EL (cell line): ENCODE measurements around the gene LCE4A.
A peak's percentile ranks its signal among the peaks of the same experiment; 100 is the strongest.
"Not testable (repeated sequence)": the region's sequence is repeated elsewhere in the genome, so short reads cannot be mapped to it uniquely, and the experiment has no call there.

ENCODE experiments used
- DNase-seq: peaks from one replicate; pipeline ENCODE4 v3.0.0-alpha.2; 2016

Gene LCE4A

GRCh38 chr1:152707860-152708259 lies at the start of gene LCE4A:
TSS of gene LCE4A (plus strand) at chr1:152708160. CDS start at chr1:152709076, 916 bp downstream.
- DNase-seq = no peak

DNA sequence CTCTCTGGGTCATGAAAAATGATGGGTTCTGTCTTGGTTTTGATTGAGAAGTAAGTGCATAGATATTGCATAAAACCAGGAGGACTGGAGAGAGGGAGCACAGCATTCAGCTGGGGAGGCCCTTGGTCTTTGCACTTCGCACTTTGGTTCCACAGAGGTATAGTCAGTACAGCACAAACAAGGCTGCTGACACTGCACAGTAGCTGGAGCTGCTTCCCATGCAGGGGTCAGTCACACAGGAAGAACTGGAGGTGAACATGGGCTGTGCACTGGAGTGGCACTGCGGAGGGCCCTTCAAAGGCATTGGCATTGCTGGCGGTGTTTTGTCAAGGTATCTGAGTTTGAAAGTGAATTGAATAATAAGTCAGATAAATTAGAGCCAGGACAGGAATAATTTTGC lies 49.3 kb upstream of the LCE4A start:
- DNase-seq = no peak

DNA sequence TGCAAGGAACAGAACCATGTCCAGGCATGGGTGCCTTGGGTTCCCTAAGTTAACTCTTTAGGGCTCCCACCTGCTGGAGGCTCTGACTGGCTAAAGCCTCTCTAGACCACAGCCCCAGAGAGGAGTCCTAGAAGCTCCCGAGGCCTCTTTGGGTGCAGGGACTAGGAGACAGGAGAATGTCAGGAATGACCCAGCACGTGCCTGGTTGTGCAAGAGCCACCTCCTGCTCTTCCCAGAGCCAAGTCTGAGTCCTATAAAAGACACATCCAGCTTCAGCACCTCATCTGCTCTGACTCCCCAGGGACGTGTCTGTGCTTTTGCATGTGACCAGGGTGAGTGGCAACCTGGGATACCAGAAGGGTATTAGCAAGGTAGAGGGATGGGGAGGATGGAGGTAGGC lies 44.9 kb upstream of the LCE4A start, which contains the start of gene LCE2D:
Gene LCE2D (plus strand): TSS at position 283 of the 400 bp plus-strand sequence. CDS start 726 bp downstream, outside the sequence.
- DNase-seq = no peak

- DNase-seq = not testable (repeated sequence)
Measured at GRCh38 chr1:152666171-152666570, 41.8 kb upstream of the LCE4A start.

- DNase-seq = no peak
Measured at GRCh38 chr1:152667648-152668047, 40.3 kb upstream of the LCE4A start.

DNA sequence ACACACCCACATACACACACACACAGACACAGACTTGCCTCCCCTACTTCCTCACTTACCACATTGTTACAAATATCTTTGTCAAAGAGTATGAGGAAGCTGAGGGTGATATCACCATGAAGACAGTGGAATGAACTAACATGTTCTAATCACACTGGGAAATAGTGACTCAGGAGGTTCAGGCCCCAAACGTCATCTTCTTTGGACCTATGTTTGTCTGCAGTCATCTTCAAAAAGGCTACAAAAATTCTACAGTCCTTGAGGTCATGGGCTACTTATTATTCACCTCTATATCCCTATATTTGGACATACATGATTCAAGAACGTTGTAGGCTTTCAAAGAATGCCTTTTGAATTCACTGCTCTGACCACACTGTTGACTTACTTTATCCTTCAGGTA lies 34.9 kb upstream of the LCE4A start:
- DNase-seq = no peak

DNA sequence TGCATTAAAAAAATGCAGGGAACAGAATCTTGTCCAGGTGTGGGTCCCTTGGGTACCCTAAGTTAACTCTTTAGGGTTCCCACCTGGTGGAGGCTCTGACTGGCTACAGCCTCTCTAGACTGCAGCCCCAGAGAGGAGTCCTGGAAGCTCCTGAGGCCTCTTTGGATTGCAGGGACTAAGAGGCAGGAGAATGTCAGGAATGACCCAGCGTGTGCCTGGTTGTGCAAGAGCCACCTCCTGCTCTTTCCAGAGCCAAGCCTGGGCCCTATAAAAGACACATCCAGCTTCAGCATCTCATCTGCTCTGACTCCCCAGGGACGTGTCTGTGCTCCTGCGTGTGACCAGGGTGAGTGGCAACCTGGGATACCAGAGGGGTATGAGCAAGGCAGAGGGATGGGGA lies 33.0 kb upstream of the LCE4A start, which contains the start of gene LCE2C:
Gene LCE2C (plus strand): TSS at position 297 of the 400 bp plus-strand sequence. CDS start 737 bp downstream, outside the sequence.
- not testable (repeated sequence) for DNase-seq

DNA sequence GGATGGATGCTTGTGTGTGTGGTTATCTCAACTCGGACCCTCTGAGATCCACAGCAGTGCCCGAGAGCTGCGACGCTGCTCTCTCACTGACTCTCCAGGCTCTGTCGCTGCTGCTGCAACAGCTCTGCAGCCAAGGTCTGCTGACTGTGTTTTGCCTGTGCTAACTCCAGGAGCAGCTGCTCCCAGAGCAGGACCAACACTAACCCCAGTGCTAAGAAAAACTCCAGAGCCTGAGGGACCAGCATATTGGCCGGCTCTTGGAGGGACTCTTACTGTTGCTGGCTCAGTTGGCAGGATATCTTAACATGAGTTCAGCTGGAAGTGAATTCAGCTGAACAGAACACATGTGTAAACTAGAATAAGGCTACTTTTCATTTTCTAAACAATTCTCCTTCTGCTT lies 28.5 kb upstream of the LCE4A start:
- DNase-seq = no peak

DNA sequence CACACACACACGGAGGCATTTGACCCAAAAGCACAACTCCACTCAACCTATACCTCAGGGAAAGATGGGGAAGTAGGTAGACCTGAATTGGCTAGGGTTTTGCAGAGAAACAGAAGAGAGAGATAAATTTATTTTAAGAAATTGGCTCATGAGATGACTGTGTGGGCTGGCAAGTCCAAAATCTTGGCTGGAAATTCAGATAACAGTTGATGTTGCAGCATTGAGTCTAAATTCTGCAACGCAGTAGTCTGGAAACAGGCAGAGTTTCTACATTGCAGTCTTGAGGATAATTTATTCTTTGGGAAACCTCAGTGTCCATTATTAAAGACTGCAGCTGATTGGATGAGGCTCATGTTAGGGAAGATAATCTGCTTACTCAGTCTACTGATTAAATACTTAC lies 26.3 kb upstream of the LCE4A start:
- DNase-seq = no peak

GRCh38 chr1:152683846-152684245 lies 24.1 kb upstream of the LCE4A start:
- no peak for DNase-seq

- not testable (repeated sequence) for DNase-seq
Measured at GRCh38 chr1:152685823-152686222, 22.1 kb upstream of the LCE4A start, which contains the start of gene LCE2B. TSS of gene LCE2B (plus strand) at chr1:152686123. CDS start at chr1:152686844, 721 bp downstream.

DNA sequence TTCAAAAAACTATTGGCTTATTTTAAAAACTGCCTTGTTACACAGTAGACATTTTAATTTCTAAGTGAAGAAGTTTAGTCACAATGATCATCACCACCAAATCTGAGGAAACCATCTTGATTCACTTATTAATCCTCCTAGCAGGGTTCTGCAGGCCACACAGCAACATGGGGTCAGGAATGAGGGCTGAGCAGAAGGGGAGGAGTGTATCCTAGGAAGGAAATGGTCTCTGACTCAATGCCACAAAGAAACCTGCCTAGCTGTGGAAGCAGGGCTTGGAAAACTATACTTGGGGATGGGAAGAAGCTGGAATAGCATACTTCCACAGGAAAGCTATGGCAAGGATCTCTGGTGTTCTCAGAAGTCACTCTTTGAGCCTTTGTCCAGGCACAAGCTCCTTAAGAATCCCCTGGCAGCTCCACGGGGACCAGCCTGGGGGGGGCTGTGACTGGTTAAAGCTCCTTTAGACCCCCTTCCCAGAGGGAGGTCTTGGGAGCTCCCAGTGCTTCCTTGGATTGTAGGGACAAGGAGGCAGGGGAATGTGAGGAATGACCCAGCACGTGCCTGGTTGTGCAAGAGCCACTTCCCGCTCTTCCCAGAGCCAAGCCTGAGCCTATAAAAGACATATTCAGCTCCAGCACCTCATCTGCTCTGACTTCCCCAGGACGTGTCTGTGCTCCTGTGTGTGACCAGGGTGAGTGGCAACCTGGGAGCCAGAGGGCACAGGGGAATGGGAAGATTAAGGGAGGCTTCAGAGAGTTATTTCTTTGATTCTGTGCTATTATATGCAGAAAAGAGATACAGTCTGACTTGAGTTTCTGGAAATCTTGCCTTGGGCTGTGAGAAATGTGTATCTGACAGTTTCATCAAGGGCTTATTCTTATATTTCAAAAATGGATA lies 10.0 kb upstream of the LCE4A start, which contains the start of gene LCE2A:
Gene LCE2A (plus strand): TSS at position 645 of the 900 bp plus-strand sequence. CDS start 557 bp downstream, outside the sequence.
- DNase-seq = peak; percentile 17

DNA sequence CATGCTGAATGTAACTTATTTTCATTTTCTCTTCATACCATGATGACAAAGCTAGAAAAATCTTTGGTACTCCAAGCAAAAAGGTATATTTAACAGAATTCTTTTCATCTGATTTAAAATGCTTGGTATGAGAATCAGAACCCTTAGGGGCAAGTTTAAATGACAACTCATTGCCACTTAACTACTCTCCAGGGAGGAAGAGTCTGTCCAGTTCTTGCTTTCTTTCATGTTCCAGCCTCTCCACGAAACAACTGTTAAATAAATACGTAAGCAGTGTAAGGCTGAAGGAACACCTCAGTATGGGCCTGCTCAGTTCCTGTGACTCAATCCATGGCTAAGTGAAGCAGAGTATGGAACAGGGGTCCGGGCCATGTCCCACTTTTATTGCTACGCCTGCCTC lies 8.2 kb upstream of the LCE4A start:
- DNase-seq = peak; percentile 43

GRCh38 chr1:152718238-152718637 lies 10.3 kb downstream of the LCE4A start:
- DNase-seq = no peak

GRCh38 chr1:152725261-152725660 lies 17.3 kb downstream of the LCE4A start:
- DNase-seq = no peak

DNA sequence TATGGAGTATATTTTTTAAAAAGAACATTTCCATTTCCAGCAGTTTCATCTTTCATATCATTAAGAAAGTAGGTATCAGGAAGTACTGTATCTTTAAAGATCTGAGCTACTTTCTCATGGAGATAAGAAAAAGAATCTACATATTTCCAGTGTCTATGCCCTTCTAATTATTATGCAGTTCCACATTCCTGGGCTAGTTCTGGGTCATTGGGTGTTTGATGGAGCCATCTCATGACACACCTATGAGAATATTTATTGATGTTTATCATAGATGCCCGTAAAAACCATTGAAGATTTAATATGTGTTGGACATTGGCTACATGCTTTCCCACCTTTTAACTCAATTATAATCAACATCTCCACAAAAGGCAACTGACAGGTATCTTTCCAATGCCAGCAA lies 21.0 kb downstream of the LCE4A start:
- no peak for DNase-seq

GRCh38 chr1:152735648-152736047 lies 27.7 kb downstream of the LCE4A start:
- no peak for DNase-seq

GRCh38 chr1:152737997-152738396 lies 30.0 kb downstream of the LCE4A start:
- no peak for DNase-seq

GRCh38 chr1:152739841-152740240 lies 31.9 kb downstream of the LCE4A start:
- no peak for DNase-seq

- DNase-seq = no peak
Measured at GRCh38 chr1:152741656-152742055, 33.7 kb downstream of the LCE4A start.

DNA sequence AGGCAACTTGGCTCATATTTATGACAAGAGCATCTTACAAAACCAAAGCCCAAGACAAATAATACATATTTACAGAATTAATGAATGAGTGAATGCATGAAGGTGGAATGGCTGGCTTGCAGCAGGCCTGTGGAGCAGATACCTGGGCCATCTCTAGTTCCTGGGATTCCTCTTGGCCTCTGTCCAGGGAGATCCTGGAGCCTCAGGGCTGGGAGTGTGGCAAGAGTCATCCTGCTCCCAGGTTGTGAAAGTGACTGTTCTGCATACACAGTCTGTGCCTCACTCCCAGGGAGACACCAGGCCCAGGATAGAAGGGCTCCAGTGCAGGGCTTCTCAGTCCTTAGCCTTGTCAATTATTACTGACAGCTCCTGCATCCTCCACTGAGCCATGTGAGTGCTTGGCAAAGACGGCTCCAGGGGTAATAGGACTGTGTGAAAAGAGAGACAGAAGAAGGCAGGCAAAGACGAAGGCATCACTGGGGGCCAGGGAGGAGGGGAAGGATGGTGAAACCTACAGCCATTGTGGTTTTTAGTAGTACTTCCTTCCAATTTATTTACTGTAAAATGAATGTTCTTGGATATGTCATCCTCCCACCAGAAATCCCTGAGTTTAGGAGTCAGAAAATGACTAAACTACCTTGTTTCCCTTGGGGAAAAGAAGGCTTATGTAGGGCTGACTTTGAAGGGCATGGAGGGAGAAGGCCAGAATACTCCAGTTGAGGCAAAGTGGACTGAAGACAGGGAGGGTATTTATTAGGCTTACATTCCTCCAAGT lies 35.6 kb downstream of the LCE4A start:
- DNase-seq = no peak

DNA sequence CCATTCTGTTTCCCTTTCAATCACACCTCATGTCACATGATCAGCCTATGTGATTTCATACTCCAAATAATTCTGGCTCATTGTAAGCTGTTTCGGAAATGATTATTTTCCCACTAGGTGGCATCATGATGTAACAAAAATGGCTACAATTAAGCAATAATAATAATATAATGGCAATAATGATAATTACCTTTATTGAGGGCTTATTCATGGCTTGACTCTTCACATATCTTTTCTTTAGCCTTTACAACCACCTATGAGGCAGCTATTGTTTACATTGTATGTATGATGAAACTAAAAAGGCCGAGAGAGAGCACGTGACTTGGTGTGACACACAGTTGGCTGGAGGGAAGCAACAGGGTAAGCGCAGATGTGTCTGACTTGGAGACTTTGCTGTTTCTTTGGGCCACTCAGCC lies 37.3 kb downstream of the LCE4A start:
- peak; percentile 68 for DNase-seq

DNA sequence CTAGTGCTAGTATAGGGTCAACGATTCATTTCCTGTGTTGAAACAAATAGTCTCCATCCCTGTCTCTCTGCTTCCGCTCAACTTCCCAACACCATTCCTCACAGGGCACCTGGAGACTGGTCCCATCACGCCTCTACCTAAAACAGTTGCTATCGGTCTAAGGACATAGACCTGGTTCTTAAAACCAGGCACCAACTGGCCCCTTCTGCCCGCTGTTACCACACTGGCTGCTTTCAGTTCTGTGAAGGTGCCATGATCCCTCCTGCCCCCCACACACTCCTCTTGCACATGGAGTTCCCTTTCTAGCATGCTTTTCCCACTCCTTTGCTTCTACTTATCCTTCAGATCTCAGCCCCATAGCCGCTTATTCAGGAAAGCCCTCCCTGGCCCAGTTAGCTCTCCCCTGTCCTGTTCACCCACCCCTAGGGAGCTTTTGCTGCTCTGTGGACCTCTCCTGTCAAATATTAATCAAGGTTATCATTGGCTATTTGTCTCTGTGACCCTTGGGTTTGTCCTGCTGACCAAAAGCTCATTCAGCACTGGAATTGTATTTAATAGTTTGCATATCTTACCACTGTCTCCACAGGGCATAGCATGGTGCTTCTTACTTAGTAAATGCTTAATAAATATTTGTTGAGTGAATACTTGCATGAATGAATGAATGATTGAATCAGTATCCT lies 37.9 kb downstream of the LCE4A start:
- no peak for DNase-seq
